ENCODE results near the gene NBEA.
"Not testable (repeated sequence)": the region's sequence is repeated elsewhere in the genome, so short reads cannot be mapped to it uniquely, and the experiment has no call there.

Gene NBEA

DNA sequence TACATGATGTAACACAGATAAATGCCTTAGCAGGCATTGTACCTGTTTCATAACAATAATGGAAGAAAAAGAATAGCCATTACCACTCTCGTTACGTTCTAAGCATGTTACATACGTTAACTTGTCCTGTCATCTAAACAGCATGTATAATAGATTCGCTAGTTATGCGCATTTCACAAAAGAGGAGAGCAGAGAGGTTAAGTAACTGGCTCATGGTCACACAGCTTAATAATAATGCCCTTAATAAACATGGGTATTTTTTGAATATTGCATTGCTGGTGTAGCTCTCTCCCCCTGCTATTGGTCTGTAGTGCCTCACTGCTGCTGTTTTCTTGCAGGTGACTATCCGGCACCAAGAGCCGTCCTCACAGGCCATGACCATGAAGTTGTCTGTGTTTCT is 722.7 kb downstream of the NBEA start:
- no peak for DNase-seq (ENCODE audit: low spot score)

DNA sequence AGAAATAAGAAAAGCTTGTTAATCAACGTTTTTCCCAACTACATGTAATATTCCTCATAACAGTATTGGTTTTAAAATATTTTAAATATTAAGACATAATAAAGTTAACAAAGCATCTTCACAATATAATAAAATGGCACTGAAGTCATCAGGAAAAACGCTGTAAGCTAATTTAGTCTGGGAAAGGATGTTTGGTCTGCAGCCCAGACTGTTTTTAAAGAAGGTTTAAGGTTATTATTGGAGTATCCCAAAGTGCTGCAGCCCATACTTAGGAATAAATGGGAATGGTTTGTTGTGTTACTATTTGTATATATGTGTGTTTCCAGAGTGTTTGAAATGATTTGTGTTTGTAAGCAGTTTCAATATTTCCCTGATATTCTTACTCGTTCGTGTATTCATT is 727.3 kb downstream of the NBEA start:
- DNase-seq (ENCODE audit: low spot score), result no peak

- DNase-seq (ENCODE audit: low spot score), result peak; percentile 66
Observed at GRCh38 chr13:35672611-35673010, 730.5 kb downstream of the NBEA start.

GRCh38 chr13:35675651-35676050 is 733.6 kb downstream of the NBEA start:
- DNase-seq (ENCODE audit: low spot score), result no peak

GRCh38 chr13:35677863-35678262 is 735.8 kb downstream of the NBEA start:
- DNase-seq (ENCODE audit: low spot score), result not testable (repeated sequence)

- no peak for DNase-seq (ENCODE audit: low spot score)
Observed at GRCh38 chr13:35681685-35682084, 739.6 kb downstream of the NBEA start.

DNA sequence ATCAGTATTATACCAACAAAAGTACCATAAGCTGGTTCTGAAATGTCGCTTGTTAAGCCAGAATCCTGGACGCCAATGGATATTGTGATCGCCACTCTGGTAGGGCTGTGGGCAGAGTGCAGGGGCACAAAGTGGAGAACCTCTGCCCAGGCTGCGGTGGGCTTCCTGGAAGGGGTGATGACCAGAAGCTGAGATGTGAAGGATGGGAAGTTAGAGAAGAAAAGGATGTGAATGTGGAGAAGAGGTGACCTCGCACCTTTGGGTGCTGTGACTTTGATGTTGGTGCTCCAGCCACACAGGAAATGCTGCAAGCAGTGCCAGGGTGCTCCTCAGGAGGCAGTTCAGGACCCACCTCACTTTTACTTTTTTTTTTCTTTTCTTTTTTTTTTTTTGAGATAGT is 742.4 kb downstream of the NBEA start:
- no peak for DNase-seq (ENCODE audit: low spot score)

DNA sequence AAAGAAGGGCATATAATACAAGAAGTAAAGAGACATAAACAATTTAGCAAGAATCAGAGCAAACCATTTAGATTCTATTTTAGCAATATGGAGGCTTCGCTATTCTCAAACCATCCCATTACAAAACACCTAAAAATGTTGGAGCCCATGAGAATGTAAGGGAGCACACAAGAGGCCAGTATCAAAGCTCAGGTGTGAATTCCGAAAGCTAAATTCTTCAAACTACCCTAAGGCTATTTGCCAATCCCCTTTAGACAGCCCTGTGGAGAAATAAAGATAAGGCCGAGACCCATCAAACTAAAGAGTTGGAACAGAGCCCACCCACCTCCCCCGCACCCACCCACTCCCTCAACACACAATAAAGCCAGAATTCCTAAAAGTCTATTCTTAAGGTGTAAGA is 745.3 kb downstream of the NBEA start:
- no peak for DNase-seq (ENCODE audit: low spot score)

GRCh38 chr13:35690581-35691207 is 748.6 kb downstream of the NBEA start:
- DNase-seq (ENCODE audit: low spot score), result peak; percentile 69

- no peak for DNase-seq (ENCODE audit: low spot score)
Observed at GRCh38 chr13:35693134-35693784, 751.2 kb downstream of the NBEA start.

GRCh38 chr13:35694031-35694430 is 752.0 kb downstream of the NBEA start:
- DNase-seq (ENCODE audit: low spot score), result no peak

- no peak for DNase-seq (ENCODE audit: low spot score)
Observed at GRCh38 chr13:35694549-35695447, 752.7 kb downstream of the NBEA start.

- no peak for DNase-seq (ENCODE audit: low spot score)
Observed at GRCh38 chr13:35695448-35695770, 753.3 kb downstream of the NBEA start.

- peak; percentile 34 for DNase-seq (ENCODE audit: low spot score)
Observed at GRCh38 chr13:35697186-35697730, 755.2 kb downstream of the NBEA start.

DNA sequence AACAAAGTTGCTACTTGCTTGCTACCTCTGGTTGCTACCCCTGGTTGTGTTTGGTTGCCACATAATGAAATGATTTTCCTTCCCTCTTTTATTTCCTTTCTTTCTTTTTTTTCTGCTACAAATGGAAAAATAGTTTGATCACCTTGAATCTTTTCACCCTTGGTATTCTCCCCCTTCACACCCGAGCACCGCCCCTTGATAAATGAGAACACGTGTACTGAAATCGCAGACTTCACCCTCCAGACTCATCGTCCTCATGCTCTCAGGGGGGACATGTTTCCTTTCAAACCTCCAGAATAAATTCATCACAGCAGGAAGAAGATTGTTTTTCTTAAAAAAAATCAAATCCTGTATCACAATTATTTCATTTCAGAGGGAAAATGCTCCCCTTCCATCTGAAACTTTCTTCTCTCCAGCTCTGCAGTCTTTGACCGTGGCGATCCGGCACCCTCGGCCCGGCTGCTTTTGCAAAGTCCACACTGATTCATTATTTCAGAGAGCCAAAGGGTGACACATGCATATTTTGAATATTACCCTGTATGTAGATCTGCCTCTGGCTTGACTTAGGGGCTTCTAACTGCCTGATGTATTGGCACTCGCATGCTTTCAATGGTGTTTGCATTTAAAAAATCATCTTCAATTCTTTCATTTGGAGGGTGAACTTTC is 757.0 kb downstream of the NBEA start:
- DNase-seq (ENCODE audit: low spot score), result peak; percentile 72

DNA sequence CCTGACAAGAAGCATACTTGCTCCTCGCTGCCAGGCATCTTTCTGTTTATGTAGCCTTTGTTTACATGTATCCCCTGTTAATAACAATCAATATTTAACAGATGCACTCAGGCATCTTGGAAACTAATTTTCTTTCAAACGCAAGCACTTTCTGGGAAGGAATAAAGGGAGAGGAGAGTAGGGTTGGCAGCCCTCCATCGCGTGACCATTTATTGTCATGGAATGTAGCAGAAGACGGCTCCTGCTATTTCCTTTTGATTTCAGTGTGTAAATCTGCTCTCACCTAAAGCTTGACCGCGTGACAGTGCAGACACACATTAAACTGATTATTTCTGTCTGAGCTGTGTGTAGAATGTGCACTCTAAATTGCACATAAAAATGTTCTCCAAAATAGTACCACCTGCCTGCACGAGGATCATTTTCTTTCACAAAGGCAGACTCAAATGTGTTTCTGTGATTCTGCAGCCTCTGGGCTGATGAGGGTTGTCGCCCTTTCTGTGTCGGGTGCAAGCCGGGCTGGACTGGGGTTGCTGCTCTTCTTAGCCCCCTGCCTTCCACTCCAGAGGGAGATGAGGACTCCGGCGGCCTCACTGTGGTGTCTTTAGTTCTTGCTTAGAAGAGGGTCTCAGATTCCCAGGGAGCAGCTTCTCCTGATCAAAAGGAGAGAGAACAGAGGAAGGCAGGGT is 757.9 kb downstream of the NBEA start:
- peak; percentile 62 for DNase-seq (ENCODE audit: low spot score)

- peak; percentile 80 for DNase-seq (ENCODE audit: low spot score)
Observed at GRCh38 chr13:35700671-35701070, 758.6 kb downstream of the NBEA start.

GRCh38 chr13:35702316-35702715 is 760.2 kb downstream of the NBEA start:
- no peak for DNase-seq (ENCODE audit: low spot score)

DNA sequence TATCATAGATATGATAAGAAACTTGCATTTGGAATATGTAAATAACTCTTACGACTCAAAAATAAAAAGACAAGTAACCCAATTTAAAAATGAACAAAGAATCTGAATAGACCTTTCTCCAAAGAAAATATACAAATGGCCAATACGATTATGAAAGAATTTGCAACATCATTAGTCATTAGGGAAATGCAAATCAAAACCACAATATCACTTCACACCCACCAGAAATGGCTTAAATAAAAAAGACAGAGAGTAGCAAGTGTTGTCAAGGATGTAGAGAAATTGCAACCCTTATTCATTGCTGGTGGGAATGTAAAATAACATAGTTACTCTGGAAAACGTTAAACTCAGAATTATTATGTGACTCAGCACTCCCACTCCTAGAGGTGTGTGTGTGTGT is 761.0 kb downstream of the NBEA start:
- DNase-seq (ENCODE audit: low spot score), result no peak

GRCh38 chr13:35704331-35704730 is 762.3 kb downstream of the NBEA start:
- DNase-seq (ENCODE audit: low spot score), result no peak

GRCh38 chr13:35706281-35706680 is 764.2 kb downstream of the NBEA start:
- no peak for DNase-seq (ENCODE audit: low spot score)

- DNase-seq (ENCODE audit: low spot score), result no peak
Observed at GRCh38 chr13:35706721-35707120, 764.7 kb downstream of the NBEA start.
